ENCODE data around the gene AK4. TPM values are rescaled to one million over a fixed set of nuclear protein-coding genes. Genes with fewer than 3 reads are reported as not detected.

AK4 gene
- total and polyA plus RNA-seq, 7 donors, result 9.7 to 74.1 (median 37.8) TPM

- H3K9me3 ChIP-seq, result no peaks in the 10 kb centered on the region
- H3K27me3 ChIP-seq, result no peaks in the 10 kb centered on the region
- H3K4me3 ChIP-seq, result no peak overlapping the region
- H3K4me1 ChIP-seq, result peaks cover 0 to 5% (median under 1%) of the 10 kb centered on the region in 4 donors
- intact Hi-C loops (cut with DNase I), result loop anchor here (5.0 kb wide), 2 partner anchors 67 to 152 kb away; partner anchors contain the start of gene AK4
- TF ChIP-seq EP300 (IDR thresholded peaks at IDR 0.05) (no peak), CTCF (IDR thresholded peaks at IDR 0.05) (no peak), POLR2A (IDR thresholded peaks at IDR 0.05) (no peak), POLR2AphosphoS5 (IDR thresholded peaks at IDR 0.05) (no peak)
- no peak overlapping the region for H3K27ac ChIP-seq
- WGBS, 2 donors, result 63 to 81% methylated on average over 9 of the region's 9 CpGs
- no peak for DNase-seq
- peaks cover 0 to 4% (median 0%) of the 10 kb centered on the region in 4 donors for H3K36me3 ChIP-seq
Measured at GRCh38 chr1:65214340-65215027, 66.5 kb downstream of the AK4 start.

GRCh38 chr1:65216989-65217388 is 69.0 kb downstream of the AK4 start:
- intact Hi-C loops (cut with DNase I), result no loop called here
- TF ChIP-seq EP300 (IDR thresholded peaks at IDR 0.05), result no peak
- TF ChIP-seq POLR2AphosphoS5 (IDR thresholded peaks at IDR 0.05), result no peak
- no peak for TF ChIP-seq CTCF (IDR thresholded peaks at IDR 0.05)
- no peak for TF ChIP-seq POLR2A (IDR thresholded peaks at IDR 0.05)
- no peak for DNase-seq

GRCh38 chr1:65221638-65222339 is 73.8 kb downstream of the AK4 start:
- DNase-seq, result no peak
- Histone ChIP-seq H3K36me3 (peaks cover 0 to 39% (median 8%) of the 10 kb centered on the region in 4 donors), H3K9me3 (no peaks in the 10 kb centered on the region), H3K27me3 (no peaks in the 10 kb centered on the region), H3K27ac (no peak overlapping the region), H3K4me3 (no peak overlapping the region), H3K4me1 (no peaks in the 10 kb centered on the region)
- WGBS, 2 donors, result 76 to 80% methylated on average over 10 of the region's 10 CpGs
- intact Hi-C loops (cut with DNase I), result no loop called here
- TF ChIP-seq POLR2AphosphoS5 (IDR thresholded peaks at IDR 0.05) (no peak), POLR2A (IDR thresholded peaks at IDR 0.05) (no peak), CTCF (IDR thresholded peaks at IDR 0.05) (no peak), EP300 (IDR thresholded peaks at IDR 0.05) (no peak)

More at GRCh38 chr1:65216989-65217388, 69.0 kb downstream of the AK4 start:
- 88 to 93% methylated on average over 1 of the region's 1 CpG for WGBS, 2 donors
- Histone ChIP-seq H3K36me3 (peaks cover 0 to 21% (median 2%) of the 10 kb centered on the region in 4 donors), H3K27me3 (no peaks in the 10 kb centered on the region), H3K4me3 (no peak overlapping the region), H3K4me1 (peaks cover 0 to 5% (median 0%) of the 10 kb centered on the region in 4 donors), H3K9me3 (no peaks in the 10 kb centered on the region), H3K27ac (no peak overlapping the region)

GRCh38 chr1:65222340-65222940 is 74.4 kb downstream of the AK4 start:
- Histone ChIP-seq H3K4me1 (no peaks in the 10 kb centered on the region), H3K27ac (no peak overlapping the region), H3K27me3 (no peaks in the 10 kb centered on the region), H3K36me3 (peaks cover 0 to 39% (median 8%) of the 10 kb centered on the region in 4 donors), H3K4me3 (no peak overlapping the region), H3K9me3 (no peaks in the 10 kb centered on the region)
- intact Hi-C loops (cut with DNase I), result no loop called here
- no peak for DNase-seq
- TF ChIP-seq EP300 (IDR thresholded peaks at IDR 0.05), result no peak
- no peak for TF ChIP-seq POLR2A (IDR thresholded peaks at IDR 0.05)
- TF ChIP-seq CTCF (IDR thresholded peaks at IDR 0.05), result no peak
- TF ChIP-seq POLR2AphosphoS5 (IDR thresholded peaks at IDR 0.05), result no peak
- 84 to 87% methylated on average over 4 of the region's 4 CpGs for WGBS, 2 donors
